ENCODE data around the gene CDK5RAP1.
"Not testable (repeated sequence)": the region's sequence is repeated elsewhere in the genome, so short reads cannot be mapped to it uniquely, and the experiment has no call there.

Gene CDK5RAP1

DNA sequence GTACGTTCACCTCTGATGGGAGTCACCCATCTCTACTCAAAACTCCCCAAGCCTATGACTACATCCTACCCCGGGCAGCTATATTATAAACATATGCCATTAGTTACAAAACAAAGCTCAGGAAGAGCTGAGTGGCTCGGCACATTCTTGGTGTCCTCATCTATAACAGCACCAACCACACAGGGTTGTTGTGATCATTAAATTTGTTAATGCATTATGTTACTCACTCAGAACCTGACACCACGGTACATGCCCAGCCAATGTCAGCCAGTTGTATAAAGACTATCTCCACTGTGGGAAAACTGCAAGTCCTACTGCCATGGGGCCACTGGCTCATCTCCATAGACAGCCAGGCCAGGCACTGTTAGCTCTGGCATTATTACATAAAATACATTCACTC lies 7.7 kb downstream of the CDK5RAP1 start:
- TF ChIP-seq, protein P1, sequence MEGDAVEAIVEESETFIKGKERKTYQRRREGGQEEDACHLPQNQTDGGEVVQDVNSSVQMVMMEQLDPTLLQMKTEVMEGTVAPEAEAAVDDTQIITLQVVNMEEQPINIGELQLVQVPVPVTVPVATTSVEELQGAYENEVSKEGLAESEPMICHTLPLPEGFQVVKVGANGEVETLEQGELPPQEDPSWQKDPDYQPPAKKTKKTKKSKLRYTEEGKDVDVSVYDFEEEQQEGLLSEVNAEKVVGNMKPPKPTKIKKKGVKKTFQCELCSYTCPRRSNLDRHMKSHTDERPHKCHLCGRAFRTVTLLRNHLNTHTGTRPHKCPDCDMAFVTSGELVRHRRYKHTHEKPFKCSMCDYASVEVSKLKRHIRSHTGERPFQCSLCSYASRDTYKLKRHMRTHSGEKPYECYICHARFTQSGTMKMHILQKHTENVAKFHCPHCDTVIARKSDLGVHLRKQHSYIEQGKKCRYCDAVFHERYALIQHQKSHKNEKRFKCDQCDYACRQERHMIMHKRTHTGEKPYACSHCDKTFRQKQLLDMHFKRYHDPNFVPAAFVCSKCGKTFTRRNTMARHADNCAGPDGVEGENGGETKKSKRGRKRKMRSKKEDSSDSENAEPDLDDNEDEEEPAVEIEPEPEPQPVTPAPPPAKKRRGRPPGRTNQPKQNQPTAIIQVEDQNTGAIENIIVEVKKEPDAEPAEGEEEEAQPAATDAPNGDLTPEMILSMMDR (IDR thresholded peaks at IDR 0.05; ENCODE audit: low read depth, low read length, missing control alignments) = no peak
- in situ Hi-C loops (cut with HindIII; ENCODE audit: low pct_ligation_motif_present, low sequenced_read_pairs) = no loop called here
- Histone ChIP-seq H3K36me3 (replicated peaks) (peaks cover 15% of the 10 kb centered on the region), H3K27me3 (replicated peaks) (no peaks in the 10 kb centered on the region), H3K27ac (no peak overlapping the region), H3K4me3 (ENCODE audit: low read depth, low read length) (no peak overlapping the region)
- no peak for DNase-seq

DNA sequence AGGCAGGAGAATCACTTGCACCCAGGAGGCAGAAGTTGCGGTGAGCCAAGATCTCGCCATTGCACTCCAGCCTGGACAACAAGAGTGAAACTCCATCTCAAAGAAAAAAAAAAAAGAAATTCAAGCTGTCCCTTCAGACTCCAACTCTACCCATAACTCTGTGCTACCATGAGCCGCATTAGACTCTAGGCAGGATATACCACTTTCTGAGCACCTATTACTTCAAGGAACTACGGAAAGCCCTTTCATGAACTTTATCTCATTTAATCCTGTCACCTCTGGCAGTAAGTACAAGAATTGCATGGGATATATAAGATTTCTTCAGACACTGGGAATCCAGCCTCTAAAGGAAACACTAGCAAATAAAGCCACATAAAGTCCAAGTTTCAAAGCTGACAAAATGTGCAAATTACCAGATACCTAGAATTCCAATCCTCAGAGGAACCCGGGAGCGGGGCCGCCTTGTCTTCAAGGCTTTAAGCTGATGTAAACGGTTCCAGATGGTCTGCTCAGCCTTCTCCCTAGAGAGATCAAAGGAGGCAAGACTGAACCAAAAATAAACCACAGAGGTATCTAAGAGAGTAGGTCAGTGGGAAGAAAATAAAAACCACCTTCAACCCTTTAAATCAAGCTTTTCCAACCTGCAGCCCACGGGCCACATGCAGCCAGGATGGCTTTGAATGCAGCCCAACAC lies 9.4 kb downstream of the CDK5RAP1 start:
- in situ Hi-C loops (cut with HindIII; ENCODE audit: low pct_ligation_motif_present, low sequenced_read_pairs) = no loop called here
- TF ChIP-seq, protein P1 (IDR thresholded peaks at IDR 0.05; ENCODE audit: low read depth, low read length, missing control alignments) = no peak
- peaks cover 16% of the 10 kb centered on the region for H3K36me3 ChIP-seq (replicated peaks)
- no peak overlapping the region for H3K4me3 ChIP-seq (ENCODE audit: low read depth, low read length)
- no peaks in the 10 kb centered on the region for H3K27me3 ChIP-seq (replicated peaks)
- no peak for DNase-seq
- H3K27ac ChIP-seq = no peak overlapping the region

DNA sequence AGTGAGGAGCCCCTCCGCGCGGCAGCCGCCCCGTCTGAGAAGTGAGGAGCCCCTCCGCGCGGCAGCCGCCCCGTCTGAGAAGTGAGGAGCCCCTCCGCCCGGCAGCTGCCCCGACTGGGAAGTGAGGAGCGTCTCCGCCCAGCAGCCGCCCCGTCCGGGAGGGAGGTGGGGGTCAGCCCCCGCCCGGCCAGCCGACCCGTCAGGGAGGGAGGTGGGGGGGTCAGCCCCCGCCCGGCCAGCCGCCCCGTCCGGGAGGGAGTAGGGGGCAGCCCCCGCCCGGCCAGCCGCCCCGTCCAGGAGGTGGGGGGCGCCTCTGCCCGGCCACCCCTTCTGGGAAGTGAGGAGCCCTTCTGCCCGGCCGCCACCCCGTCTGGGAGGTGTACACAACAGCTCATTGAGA lies 12.0 kb downstream of the CDK5RAP1 start:
- H3K27me3 ChIP-seq (replicated peaks); H3K4me3 ChIP-seq (ENCODE audit: low read depth, low read length); in situ Hi-C loops (cut with HindIII; ENCODE audit: low pct_ligation_motif_present, low sequenced_read_pairs); H3K27ac ChIP-seq; DNase-seq: not testable (repeated sequence)
- H3K36me3 ChIP-seq (replicated peaks) = peaks cover 22% of the 10 kb centered on the region

DNA sequence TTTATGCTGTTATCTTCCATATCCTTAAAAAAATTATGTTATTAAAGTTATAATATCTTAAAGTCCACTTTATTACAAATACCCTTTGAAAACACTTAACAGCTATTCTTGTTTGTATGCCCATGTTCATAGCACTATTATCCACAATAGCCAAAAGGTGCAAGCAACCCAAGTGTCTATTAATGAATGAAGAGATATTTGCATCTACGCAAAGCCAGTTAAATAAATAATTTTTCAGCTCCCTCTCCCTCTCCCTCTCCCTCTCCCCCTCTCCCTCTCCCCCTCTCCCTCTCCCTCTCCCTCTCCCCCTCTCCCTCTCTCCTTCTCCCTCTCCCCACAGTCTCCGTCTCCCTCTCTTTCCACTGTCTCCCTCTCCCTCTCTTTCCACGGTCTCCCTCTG lies 13.1 kb downstream of the CDK5RAP1 start:
- in situ Hi-C loops (cut with HindIII; ENCODE audit: low pct_ligation_motif_present, low sequenced_read_pairs) = no loop called here
- TF ChIP-seq, protein P1 (IDR thresholded peaks at IDR 0.05; ENCODE audit: low read depth, low read length, missing control alignments) = no peak
- no peak overlapping the region for H3K27ac ChIP-seq
- H3K4me3 ChIP-seq (ENCODE audit: low read depth, low read length) = no peak overlapping the region
- H3K36me3 ChIP-seq (replicated peaks) = peaks cover 18% of the 10 kb centered on the region
- DNase-seq = no peak
- H3K27me3 ChIP-seq (replicated peaks) = no peaks in the 10 kb centered on the region

DNA sequence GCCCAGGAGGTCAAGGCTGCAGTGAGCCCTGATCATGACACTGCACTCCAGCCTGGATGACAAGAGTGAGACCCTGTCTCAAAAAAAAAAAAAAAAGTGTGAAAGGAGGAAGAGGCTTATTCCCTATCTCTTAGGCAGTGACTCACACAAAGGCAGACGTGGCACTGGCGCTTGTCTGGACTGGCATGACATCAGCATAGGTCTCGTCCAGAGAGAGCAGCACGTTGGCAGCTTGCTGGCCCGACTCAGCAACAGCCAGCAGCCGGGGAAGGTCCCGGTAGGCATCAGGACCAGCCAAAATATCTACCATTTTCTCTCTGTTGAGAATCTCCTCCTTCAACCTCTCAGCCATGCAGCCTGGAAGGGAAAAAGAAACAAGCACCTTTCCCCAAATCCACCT lies 14.1 kb downstream of the CDK5RAP1 start:
- DNase-seq = peak; percentile 64
- peaks cover 15% of the 10 kb centered on the region for H3K36me3 ChIP-seq (replicated peaks)
- TF ChIP-seq, protein P1 (IDR thresholded peaks at IDR 0.05; ENCODE audit: low read depth, low read length, missing control alignments) = no peak
- no peaks in the 10 kb centered on the region for H3K27me3 ChIP-seq (replicated peaks)
- in situ Hi-C loops (cut with HindIII; ENCODE audit: low pct_ligation_motif_present, low sequenced_read_pairs) = no loop called here
- H3K27ac ChIP-seq = no peak overlapping the region
- H3K4me3 ChIP-seq (ENCODE audit: low read depth, low read length) = no peak overlapping the region

DNA sequence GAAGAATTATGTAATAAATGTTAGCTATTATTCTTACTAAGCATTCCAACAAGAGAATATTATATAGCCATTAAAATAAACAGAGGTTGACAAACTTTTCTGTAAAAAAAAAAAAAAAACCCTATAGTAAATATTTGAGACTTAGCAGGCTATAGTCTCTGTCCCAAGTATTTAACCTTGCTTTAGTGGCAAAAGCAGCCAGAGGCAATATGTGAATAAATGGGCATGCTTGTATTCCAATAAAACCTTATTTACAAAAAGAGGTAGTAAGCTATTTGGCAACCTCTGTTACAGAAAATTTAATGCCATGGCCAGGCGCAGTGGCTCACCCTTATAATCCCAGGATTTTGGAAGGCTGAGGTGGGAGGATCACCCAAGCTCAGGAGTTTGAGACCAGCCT lies 14.6 kb downstream of the CDK5RAP1 start:
- in situ Hi-C loops (cut with HindIII; ENCODE audit: low pct_ligation_motif_present, low sequenced_read_pairs) = no loop called here
- peaks cover 15% of the 10 kb centered on the region for H3K36me3 ChIP-seq (replicated peaks)
- no peak overlapping the region for H3K27ac ChIP-seq
- no peak for DNase-seq
- no peaks in the 10 kb centered on the region for H3K27me3 ChIP-seq (replicated peaks)
- H3K4me3 ChIP-seq (ENCODE audit: low read depth, low read length) = no peak overlapping the region
- TF ChIP-seq, protein P1 (IDR thresholded peaks at IDR 0.05; ENCODE audit: low read depth, low read length, missing control alignments) = no peak
